HG03354 (cell line): ENCODE results near the gene MLXIP.
"Not testable (repeated sequence)": the region's sequence is repeated elsewhere in the genome, so short reads cannot be mapped to it uniquely, and the experiment has no call there.

Experiments used
- ATAC-seq: cut with Tn5 transposase; IDR thresholded peaks from one replicate; pipeline ENCODE4 v1.9.1; 2021; ENCODE audit warnings: mild to moderate bottlenecking; ENCODE audit not compliant: unreplicated experiment, poor library complexity, severe bottlenecking

The MLXIP gene

DNA sequence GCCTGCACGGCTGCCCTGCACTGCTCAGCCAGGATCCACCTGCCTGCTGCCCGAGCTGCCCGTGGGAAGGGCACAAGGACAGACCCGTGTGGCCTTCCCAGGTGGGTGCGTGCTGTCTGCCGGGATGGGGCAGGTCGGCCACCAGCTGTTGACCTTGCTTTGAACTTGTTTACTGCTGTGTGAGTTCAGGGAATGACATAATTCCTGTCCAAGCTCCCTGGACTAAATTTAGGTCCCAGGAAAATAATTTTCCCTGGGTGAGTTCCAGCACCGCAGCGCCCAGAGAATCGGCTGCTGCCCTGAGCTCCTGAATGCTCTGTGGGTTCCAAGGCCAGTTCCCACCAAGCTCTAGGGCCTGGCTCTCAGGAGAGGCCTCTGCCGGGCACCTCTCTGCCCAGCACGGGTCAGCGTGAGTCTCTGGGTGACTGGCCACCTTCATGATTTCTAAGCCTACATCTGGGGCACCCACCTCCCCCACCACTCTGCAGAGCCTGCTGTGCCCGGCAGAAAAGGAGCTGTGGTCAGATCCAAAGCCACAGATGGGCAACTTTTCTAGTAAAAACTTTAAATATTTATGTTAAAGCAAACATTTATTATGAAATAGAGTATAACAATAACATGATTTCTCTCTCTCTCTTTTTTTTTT lies 27.2 kb upstream of the MLXIP start:
- ATAC-seq, result no peak

DNA sequence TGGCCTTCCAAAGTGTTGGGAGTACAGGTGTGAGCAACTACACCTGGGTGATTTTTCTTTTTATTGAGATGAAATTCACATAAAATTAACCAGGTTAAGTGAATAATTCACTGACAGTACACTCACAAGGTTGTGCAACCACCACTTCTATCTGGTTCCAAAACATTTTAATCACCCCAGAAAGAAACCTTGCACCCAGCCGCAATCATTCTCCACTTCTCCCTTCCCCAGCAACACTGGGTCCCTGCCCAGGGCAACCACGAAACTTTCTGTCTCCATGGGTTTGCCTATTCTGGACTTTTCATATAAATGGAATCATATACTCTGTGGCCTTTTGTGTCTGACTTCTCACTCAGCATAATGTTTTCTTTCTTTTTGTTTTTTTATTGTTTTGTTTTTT lies 26.3 kb upstream of the MLXIP start:
- no peak for ATAC-seq

DNA sequence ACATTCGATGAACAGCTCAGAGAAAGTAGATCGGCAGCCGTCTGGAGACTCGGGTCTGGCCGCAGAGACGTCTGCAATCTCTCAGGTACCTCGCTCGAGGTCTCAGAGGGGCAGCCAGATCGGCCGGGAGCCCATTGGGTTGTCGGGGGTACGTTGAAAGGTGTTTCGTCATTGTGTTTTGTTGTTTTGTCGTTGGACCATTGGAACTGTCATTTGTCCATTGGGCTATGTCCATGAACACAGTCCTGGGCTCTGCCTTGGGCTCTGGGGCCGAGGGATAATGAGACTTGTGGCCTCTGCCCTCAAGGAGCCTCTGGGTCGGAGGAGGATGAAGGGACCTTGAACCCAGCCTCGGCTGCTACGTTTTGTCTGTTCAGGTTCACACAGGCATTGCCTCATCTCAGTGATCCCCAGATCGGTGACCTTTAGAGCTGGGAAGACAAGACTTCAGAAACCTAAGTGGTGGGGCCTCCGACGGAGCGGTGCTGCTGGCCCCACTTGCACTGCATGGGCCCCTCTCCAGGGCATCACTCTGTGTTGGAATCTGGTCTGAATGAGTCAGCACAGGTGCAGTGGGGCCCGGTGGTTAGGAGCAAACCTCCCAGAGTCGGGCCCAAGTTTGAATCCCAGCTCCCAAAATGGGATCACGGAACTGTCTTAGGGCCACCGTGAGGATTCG lies 23.6 kb upstream of the MLXIP start:
- no peak for ATAC-seq

DNA sequence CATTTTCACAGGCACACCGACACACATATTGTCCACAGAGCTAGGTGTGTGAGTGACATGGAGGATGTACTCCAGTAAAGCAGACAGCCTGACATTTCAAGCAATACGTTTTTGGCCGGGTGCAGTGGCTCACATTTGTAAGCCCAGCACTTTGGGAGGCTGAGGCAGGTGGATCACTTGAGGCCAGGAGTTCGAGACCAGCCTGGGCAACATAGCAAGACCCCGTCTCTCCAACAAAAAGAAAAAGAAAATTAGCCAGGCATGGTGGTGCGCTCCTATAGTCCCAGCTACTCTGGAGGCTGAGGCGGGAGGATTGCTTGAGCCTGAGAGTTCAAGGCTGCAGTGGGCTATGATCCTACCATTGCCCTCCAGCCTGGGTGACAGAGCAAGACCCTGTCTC lies 22.1 kb upstream of the MLXIP start:
- not testable (repeated sequence) for ATAC-seq

DNA sequence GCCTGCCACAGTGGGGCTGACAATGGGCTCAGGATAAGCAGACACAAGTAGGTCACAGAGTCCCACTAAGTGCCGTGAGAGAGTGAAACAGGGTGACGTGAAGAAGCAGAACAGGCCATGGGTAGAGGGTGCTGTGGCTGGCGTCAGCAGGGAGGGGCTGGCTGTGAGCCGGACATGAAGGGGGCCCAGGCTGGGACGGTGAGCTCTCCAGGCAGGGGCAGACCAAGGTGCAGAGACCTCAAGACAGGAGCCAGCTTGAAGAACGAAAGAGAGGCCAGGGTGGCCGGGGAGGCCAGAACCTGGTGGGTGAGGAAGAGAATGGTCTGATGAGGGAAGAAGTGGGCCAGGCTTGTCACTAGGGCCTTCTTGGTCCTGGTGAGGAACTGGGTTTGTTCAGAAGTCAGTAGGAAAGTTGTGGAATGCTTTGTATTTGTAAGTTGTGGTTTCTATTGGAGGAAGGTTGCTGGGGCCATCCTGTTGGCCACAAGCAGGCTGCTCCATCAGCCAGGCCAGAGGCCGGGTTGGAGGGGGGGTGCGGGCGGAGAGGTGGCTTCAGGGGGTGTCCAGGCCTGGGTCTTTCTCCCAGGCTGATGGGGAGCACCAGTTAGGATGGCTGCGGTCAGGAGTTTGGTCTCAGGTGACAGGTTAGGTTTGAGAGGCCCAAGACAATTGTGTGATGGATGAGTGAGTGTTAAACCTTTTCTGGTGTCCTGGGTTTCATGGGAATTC lies 21.4 kb upstream of the MLXIP start:
- no peak for ATAC-seq

DNA sequence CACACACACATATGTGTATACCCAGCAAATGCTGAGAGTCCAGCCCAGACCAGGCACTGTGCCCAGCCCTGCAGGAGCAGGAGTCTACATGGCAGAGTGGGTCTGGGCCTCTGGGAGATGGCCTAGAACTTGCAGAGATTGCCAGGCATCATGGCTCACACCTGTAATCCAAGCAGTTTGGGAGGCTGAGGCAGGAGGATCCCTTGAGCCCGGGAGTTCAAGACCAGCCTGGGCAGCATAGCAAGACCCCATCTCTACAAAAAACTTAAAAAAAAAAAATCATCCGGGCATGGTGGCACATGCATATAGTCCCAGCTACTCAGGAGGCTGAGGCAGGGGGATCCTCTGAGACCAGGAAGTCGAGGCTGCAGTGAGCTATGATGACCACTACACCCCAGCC lies 20.8 kb upstream of the MLXIP start:
- ATAC-seq, result no peak

DNA sequence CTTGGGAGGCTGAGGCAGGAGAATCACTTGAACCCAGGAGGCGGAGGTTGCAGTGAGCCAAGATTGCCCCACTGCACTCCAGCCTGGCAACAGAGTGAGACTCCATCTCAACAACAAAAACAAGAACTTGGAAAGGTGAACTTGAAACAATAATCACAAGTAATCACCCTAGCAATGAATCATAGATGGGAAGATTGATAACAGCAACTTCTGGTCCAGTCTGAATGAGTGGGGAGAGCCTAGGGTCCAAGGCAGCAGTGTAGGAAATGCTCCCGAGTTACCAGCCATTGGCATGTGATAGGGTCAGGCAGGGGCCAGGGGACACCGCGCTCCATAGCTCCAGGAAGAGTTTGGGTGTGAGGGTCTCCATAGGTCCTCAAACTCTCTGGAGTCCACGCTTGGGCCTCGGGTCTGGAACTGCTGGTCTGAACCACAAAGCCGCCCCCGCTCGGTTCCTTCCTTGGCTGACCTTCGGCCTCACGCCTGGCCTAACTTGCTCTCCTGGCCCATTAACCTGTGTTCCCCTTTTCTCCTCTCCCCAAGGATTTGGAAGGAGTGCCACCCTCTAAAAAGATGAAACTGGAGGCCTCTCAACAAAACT lies 19.9 kb upstream of the MLXIP start:
- ATAC-seq, result no peak

DNA sequence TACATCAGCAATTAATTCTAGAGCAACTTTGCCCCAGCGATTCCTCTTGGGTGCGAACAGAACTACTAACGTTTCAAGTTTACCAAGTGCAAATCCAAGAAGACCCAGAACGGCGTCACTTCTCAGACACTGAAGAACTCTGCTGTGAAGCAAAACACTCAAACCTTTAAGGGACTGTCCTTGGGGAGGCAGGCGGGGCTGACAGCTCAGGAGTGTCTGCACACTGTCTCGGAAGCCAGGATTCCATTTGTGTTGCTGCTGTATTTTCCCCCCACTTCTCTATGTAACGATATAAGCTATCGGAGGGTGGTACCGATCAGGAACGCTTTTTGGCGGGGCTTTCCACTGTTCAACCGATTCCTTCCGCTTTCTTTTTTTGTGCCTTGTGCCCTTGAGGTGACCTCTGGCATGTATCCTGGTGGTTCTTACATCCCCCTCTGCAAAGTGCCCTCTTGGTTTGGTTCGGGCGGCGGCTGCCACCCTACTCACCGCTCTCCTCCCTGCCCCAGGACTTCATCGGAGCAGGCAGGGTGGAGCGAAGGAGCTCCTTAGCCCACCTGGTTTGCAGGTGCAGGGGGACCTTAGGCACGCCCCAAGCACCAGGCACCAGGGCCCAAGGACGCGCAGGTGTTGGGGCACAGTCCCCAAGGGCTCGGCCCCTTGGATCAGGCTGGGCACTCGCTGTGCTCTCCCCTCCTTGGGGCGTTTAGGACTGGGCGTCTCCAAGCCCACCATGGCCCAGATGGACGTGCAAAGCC lies 19.2 kb upstream of the MLXIP start:
- no peak for ATAC-seq

DNA sequence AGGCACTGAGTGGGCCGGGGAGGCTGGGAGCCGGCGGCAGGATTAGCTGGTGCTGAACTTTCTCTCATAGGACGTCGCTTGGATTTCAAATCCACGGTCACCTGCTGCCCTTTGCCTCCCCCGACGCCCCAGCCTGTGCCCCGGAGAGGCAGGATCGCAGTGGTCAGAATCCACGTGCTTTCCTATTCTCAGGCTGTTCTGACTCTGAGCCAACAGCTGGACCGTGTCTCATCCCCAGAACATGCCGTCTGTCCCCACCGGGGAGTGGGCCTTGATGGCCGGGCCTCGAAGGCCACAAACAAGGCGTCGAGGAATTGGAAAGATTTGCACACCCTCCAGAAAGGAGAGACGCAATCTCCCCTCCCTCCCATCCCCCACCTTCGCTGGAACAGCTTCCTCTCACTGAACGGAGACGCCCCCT lies 18.5 kb upstream of the MLXIP start:
- no peak for ATAC-seq

DNA sequence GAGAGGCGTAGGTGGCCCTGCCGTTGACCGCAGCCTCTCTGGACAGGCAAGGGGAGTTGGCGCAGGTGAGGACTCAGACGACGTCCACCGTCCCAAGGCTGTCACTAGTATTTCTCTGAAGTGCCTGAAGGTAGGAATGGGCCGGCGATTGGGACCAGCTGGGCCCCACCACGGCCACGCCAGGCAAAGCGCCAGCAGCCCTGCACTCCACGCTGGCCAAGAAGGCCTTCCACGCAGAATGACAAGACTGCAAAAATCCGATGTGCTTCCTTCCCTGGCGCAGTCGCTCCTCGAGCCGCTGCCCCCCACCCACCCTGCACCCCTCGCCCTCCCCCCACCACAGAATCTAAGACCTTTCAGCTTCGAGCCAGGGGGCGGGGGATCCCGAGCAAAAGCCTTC lies 17.3 kb upstream of the MLXIP start:
- no peak for ATAC-seq

DNA sequence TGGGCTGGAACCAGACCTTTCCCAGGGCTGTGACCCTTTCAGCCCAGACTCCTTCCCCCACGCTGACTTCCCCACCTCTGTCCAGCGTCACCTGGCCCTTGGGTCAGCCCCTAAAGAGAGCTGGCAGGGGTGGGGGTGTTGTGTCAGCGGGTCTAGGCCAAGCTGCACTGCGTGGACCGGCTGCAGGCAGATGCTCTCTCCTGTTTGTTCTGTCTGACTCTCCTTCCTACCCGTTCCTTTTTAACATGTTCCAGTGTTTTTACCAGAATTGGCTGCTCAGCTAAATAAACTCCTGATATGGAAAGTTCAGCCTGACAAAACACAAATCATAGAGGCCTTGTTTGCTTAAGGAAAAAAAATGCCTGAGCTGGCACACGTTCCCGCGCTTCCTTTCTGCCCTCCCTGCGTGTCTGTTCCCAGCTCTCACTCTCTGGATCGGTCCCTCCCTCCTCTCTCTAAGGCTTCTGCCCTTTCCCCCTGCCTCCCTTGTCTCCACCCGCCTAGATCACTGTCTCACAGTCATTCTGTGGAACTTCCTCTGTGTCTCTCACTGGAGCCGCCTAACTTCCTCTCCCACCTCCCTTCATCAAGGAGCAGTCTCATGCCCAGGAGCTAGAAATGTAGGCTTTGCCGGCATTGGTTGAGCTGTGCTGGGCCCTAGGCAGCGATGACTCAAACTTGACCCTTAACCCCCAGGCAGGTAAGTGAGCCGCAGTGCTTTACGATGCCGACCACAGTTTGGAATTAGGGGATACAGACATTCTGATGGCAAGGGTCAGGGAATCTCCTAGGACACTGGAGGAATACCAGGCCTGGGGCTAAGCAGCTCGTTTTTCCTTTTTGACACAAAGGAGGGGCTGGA lies 15.5 kb upstream of the MLXIP start:
- ATAC-seq, result no peak

DNA sequence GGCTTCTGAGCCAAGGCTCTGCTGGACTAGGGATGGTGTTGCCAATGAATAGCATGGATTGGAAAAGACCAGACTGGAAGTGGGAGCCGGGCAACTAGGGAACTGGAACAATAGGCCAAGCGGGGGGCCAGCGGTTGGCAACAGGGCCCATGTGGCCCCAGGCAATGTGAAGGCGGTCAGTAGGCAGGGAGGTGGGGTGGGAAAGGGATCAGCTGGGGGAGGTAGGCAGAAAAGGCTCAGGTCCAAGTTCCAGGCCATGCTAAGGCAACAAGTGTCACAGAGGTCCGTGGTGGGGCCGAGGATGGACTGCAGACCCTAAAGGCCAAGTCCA lies 14.9 kb upstream of the MLXIP start:
- no peak for ATAC-seq

DNA sequence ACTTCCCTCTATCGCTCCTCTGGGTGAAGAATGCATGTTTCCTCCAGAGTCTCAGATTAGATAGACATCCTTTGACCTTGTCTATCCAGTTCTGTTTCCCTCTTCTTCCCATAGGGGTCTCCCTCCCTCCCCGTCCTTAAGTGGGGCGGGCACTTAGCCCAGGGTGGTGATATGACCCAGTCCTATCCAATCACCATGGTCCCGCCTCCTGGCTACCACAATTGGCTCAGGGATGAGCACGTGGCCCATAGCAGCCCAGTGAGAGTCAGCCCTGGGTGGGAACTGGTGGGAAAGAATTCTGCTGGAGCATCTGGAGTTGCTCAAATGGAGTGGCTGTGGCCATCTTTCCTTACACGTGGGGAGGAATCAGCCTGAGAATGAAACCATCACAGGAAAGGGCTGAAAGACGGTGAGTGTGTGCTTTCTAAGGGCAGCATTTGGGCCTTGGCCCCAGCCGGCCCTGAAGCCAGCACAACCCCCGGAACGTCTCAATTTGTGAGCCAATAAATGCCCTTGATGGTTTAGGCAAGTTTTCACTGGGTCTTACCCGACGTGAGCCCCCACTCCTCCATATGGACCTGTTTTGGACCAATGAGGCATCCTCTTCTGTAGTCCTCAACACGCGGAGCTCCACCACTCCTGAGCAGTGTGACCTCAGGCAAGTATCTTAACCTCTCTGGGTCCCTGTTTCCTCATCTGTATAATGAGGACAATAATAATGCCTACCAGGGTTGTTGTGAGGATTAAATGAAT lies 14.4 kb upstream of the MLXIP start:
- ATAC-seq, result peak; percentile 55

DNA sequence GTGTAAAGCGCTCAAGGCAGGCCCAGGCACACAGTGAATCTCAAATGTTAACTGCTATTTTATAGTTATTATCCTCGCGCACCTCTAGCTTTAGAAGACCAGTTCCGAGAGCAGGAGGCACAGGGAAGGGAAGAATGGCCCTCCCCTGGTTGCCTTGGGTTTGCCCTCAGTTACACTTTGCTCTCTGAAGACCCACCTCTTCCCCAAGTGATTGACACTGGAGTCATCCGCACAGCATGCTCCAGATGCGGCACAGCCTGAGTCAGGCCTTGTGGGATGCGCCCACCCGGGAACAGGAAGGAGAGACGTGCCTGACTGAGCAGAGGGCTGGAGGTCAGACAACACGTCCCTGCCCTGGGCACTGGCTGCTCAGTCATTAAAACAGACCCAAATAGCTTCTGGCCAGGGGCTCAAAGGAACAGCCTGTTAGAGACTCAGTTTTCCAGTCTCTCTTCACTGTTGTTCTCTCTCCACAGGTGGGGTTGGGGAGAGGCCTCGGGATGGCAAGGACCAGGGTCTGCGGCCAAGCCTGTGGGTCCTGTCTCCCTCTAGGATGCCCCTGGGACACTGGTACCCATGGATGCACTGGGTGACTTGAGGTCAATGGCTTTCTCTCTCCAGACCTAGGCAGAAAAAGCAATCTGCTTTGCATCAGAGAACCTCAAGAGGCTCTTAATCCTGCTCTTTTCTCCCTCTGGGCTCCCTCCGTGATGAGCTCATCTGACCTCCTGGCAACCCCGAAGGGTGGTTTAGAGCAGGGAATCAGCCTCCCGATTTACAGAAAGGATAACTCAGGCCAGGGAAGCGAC lies 13.6 kb upstream of the MLXIP start:
- ATAC-seq, result no peak

DNA sequence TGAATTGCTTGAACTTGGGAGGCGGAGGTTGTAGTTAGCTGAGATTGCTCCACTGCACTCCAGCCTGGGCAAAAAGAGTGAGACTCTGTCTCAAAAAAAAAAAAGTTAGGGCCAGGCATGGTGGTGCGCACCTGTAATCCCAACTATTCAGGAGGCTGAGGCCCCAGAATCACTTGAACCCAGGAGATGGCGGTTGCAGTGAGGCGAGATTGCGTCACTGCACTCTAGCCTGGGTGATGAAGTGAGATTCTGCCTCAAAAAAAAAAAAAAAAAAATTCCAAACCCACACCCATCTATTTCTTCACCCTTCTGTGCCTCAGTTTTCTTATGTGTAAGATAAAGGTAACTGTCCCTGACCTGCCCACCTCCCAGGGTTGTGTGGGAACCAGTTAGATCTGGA lies 11.0 kb upstream of the MLXIP start:
- no peak for ATAC-seq

DNA sequence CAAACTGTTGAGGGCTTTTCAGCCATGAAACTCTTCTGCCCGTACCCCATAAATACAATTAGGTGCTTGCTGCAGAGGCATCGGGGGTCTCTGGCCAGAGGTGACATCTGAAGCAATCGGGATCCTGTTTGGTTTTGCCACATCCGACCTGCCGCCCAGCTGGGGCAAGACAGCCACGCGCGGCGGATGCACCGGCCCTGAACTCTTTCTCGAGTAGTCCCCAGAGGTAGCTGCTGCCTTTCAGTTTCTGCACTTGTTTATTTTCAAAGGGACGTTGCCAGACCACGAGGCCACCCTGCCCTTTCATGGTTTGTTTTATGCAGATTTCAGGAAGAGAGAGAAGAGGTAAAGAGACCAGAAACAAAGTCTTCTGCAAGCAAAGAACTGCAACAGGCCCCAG lies 10.6 kb upstream of the MLXIP start:
- peak; percentile 95 for ATAC-seq

DNA sequence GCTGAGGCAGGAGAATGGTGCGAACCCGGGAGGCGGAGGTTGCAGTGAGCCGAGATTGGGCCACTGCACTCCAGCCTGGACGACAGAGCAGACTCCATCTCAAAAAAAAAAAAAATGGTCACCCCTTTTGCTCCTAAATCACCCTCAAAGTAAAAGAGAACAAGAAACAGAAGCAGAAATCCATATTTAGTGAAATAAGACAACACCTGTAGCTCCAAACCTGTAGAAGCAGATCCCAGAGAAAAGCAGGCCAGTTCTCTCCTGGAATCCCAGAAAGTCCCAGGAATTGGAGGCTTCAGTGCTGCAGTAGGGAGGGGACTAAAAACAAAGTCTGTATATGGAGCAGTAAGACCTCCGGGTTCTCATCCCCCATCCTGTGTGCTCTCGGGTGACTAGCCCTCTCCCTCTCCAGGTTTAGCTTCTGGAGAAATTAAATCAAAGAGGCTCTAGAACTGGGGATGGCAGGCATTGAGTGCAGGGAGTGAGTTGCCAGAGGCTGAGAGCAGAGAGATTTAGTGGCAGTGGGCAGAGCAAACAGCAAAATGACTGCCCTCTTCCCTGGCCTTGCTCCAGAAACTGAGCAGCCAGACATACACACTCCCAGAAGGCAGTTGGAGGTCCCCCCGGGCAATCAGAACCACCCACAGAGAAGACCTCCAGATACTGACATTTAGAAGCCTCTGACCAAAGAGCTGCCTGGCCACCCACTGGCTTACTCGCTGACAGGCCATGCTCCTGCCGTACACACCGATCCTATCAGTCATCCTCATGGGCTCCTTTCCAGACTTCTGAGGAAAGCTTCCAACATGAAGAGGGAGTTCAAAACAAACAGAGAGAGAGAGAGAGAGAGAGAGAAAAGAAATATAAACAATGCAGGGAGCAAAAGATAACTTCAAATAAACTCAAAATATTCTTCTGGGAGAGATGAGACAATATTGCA lies 6.3 kb upstream of the MLXIP start:
- no peak for ATAC-seq
